ENCODE measurements around the gene CNBD2.

GRCh38 chr20:35952480-35953386 is 15.7 kb upstream of the CNBD2 start:
- TF ChIP-seq EZH2 (IDR thresholded peaks at IDR 0.05; ENCODE audit: borderline replicate concordance, low read depth, low read length, poor library complexity, severe bottlenecking) (no peak), CTCF (conservative IDR thresholded peaks at IDR 0.05; ENCODE audit: low read depth, low read length) (no peak)

All from A673 (cell line).